Measurements from ENCODE around the gene FARSB.

The FARSB gene

DNA sequence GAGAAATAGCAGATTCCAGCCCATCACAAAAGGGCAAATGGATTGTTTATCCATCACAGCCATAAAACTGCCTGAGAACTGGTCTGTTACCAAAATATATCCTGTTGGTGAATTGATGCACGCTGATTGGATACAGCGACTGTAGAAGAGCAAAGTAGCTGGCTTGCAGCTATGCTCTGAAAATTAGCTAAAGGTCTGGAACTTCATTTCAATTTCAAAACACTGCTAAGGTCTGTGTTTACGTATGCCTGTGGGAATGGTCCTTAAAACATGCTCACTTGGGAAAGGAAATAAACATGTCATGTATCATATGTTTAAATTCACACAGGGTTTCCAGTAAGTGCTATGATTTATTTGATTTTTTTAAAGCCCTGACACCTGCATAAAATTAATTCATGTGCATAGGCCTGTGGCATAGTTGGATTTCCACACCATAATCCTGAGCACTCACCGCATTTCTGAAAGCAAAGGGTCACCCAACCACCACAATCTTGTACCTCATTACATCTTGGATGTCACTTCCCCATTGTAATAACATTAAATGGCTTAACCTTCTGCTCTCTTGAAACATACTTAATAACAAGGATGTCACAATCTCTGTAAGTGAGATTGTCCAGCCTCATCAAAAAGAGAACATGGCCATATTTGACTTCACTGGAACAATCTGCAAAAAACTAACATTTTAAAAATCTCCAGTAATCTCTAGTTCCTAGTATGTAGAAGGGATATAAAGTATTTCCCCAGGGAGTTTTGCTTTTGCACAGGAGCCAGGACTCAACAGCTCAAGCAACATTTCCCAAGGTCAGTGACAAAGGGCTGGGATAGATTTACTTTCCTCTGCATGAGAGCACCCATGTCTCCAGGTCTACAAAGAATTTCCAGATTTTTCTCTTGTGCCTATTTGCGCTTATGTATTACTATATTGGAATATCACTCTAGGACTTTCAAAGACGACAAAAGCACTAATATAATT lies 109.8 kb downstream of the FARSB start:
- DNase-seq = no peak

DNA sequence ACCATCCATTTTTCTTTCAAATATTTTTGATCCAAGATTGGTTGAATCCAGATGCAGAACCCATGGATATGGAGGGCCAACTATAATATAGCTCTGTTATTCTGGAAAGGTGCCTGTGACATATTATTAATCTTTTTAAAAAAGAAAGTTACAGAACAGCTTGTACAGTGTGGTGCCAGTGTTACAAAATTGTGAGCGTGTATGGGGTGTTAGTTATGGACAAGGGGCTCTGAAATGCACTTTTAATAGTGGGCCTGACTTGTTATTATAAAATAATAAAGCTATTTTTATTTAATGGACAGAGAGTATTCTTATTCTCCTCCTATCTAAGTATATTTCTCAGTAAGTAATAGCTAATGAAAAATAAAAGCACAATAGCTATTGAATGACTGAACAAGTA lies 111.2 kb downstream of the FARSB start:
- DNase-seq = no peak

DNA sequence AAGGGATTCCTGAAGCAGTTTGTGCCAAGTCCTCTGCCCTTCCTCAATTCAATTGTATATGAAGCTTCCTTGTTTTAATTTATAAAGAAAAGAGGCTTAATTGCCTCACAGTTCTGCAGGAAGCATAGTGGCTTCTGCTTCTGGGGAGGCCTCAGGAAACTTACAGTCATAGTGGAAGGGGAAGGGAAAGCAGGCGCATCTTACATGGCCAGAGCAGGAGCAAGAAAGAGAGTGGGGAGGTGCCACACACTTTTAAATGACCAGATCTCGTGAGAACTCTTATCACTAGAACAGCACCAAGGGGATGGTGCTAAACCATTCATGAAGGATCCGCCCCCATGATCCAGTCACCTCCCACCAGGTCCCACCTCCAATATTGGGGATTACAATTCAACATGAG lies 117.4 kb downstream of the FARSB start:
- no peak for DNase-seq

DNA sequence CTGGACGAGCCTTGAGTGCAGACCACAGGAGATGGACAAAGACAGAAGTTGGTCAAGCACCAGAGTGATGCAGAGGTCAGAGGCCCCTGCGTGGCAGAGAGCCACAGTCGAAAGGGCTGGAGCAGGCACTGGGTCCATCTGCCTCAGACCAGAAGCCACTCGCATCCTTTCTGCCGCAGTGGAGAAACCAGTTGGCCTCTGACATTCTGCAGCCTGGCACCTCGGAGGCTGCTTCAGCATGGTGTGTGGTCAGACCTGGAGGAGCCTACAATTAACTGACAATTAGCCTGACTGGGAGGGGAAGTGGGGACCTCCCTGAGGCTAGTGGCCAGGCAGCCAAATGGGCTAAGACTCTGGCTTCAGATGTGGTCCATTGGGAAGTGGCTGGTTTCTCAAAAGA lies 120.4 kb downstream of the FARSB start:
- DNase-seq = no peak

DNA sequence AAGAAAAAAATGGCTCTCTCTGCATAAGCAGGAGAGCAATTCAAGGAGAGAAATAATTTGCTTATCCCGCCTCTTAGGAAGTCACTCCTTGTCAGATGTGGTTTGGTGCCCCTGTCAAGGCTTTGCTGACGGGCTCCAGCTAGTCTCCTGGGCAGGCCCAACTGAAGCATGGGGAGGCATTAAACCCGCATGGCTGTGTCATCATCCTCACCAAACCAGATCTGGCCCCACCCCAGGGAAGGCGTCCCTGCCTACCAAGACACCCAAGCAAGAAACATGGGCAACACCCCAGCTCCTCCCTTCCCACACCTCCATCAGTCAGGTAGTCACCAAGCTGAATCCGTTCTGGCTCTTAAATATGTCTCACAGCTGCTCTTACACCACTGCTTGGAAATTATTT lies 123.6 kb downstream of the FARSB start:
- DNase-seq = no peak

DNA sequence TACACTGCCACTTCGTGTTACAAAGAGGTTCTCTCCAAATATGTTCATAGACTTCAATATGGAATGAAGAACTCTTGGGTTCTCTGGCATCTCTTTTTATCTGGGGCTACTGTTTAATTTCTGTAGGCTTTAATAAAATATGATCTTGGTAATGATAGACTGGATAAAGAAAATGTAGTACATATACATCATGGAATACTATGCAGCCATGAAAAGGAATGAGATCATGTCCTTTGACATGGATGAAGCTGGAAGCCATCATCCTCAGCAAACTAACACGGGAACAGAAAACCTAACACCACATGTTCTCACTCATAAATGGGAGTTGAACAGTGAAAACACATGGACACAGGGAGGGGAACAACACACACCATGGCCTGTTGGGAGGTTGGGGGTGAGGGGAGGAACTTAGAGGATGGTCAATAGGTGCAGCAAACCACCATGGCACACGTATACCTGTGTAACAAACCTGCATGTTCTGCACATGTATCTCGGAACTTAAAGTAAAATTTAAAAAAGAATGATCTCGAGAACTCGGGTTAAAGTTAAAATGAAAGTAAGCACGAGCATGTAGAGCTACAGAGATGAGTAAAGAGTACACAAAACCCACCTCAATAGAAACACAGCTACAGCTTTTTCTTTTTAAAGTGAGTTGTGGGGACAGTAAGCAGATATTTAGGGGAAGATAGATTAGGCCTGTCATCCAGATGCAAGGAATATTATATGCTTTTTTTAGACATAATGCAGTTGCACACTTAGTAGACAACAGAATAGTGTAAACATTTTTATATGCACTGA lies 129.2 kb downstream of the FARSB start:
- no peak for DNase-seq

DNA sequence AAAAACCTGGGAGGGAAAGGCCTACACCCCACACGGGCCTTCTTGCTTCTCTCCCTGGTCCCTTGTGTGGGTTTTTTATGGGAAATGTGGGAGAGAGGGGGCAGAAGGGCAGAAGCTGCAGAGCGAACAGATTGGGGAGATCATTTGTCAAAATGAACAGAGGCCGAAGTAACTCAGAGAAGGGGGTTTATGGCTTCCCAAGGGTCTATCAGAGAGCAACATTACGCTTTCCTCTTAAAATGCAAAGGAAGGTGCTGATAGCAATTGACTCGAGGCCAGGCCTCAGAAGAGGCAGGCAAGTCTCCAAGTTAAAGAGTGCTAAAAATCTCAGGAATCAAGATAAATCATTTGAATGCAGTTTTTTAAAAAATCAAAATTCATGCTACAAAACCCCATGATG lies 130.1 kb downstream of the FARSB start:
- DNase-seq = no peak

DNA sequence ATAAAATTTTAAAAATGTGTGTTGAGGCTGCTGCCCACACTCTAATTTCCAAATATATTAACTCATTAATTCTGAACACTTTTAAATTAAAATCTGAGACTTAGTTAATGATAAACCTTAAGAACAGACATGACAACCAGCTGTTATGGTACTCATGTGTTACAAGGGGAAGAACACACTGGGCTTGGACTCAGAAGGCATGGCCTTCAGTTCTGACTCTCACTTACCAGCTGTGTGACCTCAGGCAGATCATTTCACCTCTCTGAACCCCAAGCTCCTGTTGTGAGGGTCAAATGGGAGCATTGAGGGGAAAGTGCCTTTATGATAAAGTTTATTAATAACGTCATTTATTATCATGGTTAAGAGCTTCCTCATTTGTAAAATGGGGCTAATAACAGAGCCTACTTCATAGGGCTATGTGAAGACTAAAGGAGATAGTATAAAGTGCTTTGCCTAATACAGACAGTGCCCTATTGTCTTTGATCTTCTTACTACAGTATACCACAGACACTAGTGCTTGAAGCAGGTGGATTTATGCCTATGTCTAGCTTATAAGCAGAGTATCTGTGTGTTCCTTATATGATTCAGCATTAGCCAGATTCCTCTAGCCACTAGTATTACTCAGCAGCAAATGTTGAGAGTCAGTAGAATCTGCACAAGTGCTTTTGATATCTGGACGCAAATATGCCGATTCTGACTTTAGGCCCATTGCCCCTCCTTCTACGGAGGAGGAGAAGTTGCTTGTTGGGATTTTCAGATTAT lies 131.9 kb downstream of the FARSB start:
- no peak for DNase-seq

DNA sequence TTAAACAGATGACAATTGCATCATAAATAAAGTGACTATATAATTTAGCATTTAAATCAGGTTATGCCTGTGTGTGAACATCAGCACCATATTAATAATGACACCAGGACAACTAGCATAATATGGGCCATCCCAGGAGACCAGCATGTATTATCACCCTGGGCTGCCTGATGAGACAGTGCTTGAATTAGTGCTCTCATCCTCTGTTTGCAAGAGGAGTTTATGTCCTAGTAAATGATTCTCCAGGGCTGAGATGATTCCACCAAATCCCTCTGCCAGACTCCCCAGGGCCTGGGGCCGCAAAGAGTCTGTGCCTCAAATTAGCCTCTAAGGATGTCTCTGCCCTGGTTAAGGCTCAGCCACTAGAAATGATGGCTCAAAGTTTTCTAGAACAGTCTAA lies 133.8 kb downstream of the FARSB start:
- DNase-seq = no peak

DNA sequence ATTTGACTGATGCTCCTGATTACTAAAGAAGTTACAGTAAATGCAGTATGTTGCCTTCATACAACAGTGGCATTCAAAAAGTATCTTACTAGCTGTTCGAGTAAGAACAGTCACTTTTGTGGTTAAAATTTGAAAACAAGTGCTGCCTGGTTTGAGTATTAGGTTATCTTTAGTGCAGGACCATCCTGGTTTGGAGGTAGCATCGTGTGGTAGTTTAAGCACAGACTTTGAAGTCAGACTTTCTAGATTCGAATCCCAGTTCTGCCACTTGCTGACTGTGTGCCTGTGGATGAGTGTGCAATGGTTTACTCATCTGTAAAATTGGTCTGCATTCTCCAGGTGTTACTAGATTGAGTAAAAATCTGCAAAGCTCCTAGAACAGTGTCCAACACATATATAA lies 134.8 kb downstream of the FARSB start:
- no peak for DNase-seq

Data from CD4-positive, alpha-beta T cell treated with Interleukin-17A for 4 hours (primary cell).